DND-41 (cell line): ENCODE data around the gene HHATL.

Experiments used
- ATAC-seq: fragments of 200-7000 bp; cut with Tn5 transposase; 3 replicates; pipeline ENCODE4 v1.9.1; 2021; ENCODE audit warnings: low read depth; ENCODE audit not compliant: insufficient read depth
- DNase-seq: peaks from one replicate; pipeline ENCODE4 v3.0.0-alpha.2; 2020
- H2AFZ ChIP-seq: 2 replicates; pipeline ENCODE4 v1.6.0; 2012; ENCODE audit warnings: low read depth, low read length
- H3K27ac ChIP-seq: 2 replicates; pipeline ENCODE4 v1.5.1; 2012; ENCODE audit warnings: low read length, inconsistent platforms
- H3K27me3 ChIP-seq: fragments of 200-600 bp; sonication (generic); 2 replicates; pipeline ENCODE4 v1.6.0; 2012; ENCODE audit warnings: low read length, mild to moderate bottlenecking, inconsistent platforms; ENCODE audit not compliant: insufficient read depth, poor library complexity
- H3K36me3 ChIP-seq: 2 replicates; pipeline ENCODE4 v1.5.1; 2012; ENCODE audit warnings: low read length, inconsistent platforms; ENCODE audit not compliant: insufficient read depth
- H3K4me1 ChIP-seq: 2 replicates; pipeline ENCODE4 v1.5.1; 2012; ENCODE audit warnings: mild to moderate bottlenecking, low read length; ENCODE audit not compliant: insufficient read depth
- H3K4me2 ChIP-seq: 2 replicates; pipeline ENCODE4 v1.6.0; 2012; ENCODE audit warnings: mild to moderate bottlenecking, moderate library complexity, low read length, inconsistent platforms; ENCODE audit not compliant: insufficient read depth
- H3K4me3 ChIP-seq, 2 experiments: fragments of 200-600 bp in 1 of 2; shearing (Covaris generic) in 1 of 2; 2 replicates each; pipeline ENCODE4 v1.5.1; 2012 to 2016; ENCODE audit warnings: inconsistent platforms in 2 of 2, low read length in 2 of 2, mild to moderate bottlenecking in 2 of 2, low read depth in 1 of 2, moderate library complexity in 1 of 2
- H3K79me2 ChIP-seq: 2 replicates; pipeline ENCODE4 v1.6.0; 2012; ENCODE audit warnings: low read length, inconsistent platforms; ENCODE audit not compliant: insufficient read depth
- H3K9ac ChIP-seq: 2 replicates; pipeline ENCODE4 v1.6.0; 2012; ENCODE audit warnings: low read depth, mild to moderate bottlenecking, inconsistent platforms, low read length, moderate library complexity
- H3K9me3 ChIP-seq: 2 replicates; pipeline ENCODE4 v1.5.1; 2012; ENCODE audit warnings: low read length, moderate library complexity, mild to moderate bottlenecking, inconsistent platforms; ENCODE audit not compliant: insufficient read depth, severe bottlenecking
- H4K20me1 ChIP-seq: 2 replicates; pipeline ENCODE4 v1.6.0; 2012; ENCODE audit warnings: low read length; ENCODE audit not compliant: insufficient read depth
- EZH2 ChIP-seq: IDR thresholded peaks from 3 replicates; pipeline ENCODE4 v1.6.1; 2012; ENCODE audit warnings: borderline replicate concordance, low read depth, mild to moderate bottlenecking, moderate library complexity, low read length, inconsistent platforms; ENCODE audit not compliant: severe bottlenecking
- TF ChIP-seq, protein P1 (sequence below): IDR thresholded peaks from 2 replicates; pipeline ENCODE4 v1.5.1; 2012; ENCODE audit warnings: borderline replicate concordance, low read length, moderate library complexity, mild to moderate bottlenecking; ENCODE audit not compliant: poor library complexity, severe bottlenecking; ENCODE audit errors: extremely low read depth

The HHATL gene

DNA sequence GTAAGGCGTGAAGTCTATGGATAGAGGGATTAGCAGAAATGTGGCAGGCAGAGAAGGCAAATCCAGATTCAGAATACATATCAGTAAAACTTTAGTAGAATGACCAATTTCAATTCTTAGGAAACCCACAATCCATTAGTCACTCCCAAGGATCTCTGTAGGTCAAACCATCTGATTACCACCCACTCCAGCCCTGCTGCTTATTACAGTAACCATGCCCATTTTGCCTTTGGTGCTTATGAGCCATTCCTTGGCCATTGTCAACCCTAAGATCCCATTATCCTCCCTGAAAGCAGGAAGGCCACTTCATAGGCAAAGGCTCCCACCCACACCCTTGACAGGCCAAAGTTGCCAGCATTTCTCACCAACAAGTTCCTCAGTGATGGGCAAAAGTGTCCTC, 22.3 kb downstream of the HHATL start:
- Histone ChIP-seq H3K4me3 (no peak overlapping the region), H3K36me3 (no peaks in the 10 kb centered on the region), H3K79me2 (no peaks in the 10 kb centered on the region), H3K27ac (no peak overlapping the region), H4K20me1 (no peaks in the 10 kb centered on the region), H3K9me3 (no peaks in the 10 kb centered on the region), H3K4me2 (no peak overlapping the region), H3K27me3 (peaks cover 7% of the 10 kb centered on the region), H3K4me1 (no peaks in the 10 kb centered on the region), H3K9ac (no peak overlapping the region), H2AFZ (no peak overlapping the region)
- no peak for DNase-seq
- TF ChIP-seq EZH2, result no peak
- TF ChIP-seq, protein P1, sequence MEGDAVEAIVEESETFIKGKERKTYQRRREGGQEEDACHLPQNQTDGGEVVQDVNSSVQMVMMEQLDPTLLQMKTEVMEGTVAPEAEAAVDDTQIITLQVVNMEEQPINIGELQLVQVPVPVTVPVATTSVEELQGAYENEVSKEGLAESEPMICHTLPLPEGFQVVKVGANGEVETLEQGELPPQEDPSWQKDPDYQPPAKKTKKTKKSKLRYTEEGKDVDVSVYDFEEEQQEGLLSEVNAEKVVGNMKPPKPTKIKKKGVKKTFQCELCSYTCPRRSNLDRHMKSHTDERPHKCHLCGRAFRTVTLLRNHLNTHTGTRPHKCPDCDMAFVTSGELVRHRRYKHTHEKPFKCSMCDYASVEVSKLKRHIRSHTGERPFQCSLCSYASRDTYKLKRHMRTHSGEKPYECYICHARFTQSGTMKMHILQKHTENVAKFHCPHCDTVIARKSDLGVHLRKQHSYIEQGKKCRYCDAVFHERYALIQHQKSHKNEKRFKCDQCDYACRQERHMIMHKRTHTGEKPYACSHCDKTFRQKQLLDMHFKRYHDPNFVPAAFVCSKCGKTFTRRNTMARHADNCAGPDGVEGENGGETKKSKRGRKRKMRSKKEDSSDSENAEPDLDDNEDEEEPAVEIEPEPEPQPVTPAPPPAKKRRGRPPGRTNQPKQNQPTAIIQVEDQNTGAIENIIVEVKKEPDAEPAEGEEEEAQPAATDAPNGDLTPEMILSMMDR, result no peak
- no peak for ATAC-seq

DNA sequence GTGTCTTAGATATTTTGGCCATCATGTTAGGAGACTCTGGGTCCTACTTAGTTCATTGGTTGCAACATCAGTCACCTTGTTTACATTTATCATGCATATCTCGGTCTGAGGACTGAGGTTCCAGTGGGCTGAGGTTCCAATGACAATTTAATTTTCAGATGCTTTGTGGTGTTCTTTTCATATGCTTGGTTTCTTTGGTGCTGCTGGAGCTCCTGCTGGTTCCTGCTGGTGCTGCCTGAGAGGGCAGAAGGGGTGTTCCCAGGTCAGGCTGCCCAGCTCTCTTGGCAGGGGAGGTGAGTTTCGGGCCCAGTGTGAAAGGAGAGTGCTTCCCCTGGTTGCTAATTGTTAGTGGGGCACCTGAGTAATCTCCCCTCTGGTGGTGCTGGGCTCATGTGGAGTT, 24.2 kb downstream of the HHATL start:
- Histone ChIP-seq H3K4me2 (no peak overlapping the region), H3K4me3 (no peak overlapping the region), H3K9ac (no peak overlapping the region), H4K20me1 (no peaks in the 10 kb centered on the region), H3K4me1 (no peaks in the 10 kb centered on the region), H3K27ac (no peak overlapping the region), H3K9me3 (no peaks in the 10 kb centered on the region), H3K36me3 (no peaks in the 10 kb centered on the region), H2AFZ (no peak overlapping the region), H3K79me2 (no peaks in the 10 kb centered on the region), H3K27me3 (peaks cover 7% of the 10 kb centered on the region)
- TF ChIP-seq, protein P1, result no peak
- TF ChIP-seq EZH2, result no peak
- no peak for DNase-seq
- no peak for ATAC-seq

DNA sequence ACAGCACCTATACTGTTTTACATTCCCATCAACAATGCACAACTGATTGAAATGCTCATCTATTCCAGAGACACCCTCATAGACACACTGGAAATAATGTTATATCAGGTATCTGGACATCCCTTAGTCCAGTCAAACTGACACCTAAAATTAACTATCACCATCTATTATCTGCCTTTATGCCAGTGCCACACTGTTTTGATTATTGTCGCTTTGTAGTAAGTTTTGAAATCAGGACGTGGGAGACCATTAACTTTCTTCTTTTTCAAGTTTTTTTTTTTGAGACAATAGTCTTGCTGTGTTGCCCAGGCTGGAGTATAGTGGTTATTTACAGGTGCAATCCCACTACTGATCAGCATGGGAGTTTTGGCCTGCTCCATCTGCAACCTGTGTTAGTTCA, 26.7 kb downstream of the HHATL start:
- Histone ChIP-seq H3K4me3 (no peak overlapping the region), H3K9ac (no peak overlapping the region), H3K9me3 (no peaks in the 10 kb centered on the region), H4K20me1 (no peaks in the 10 kb centered on the region), H3K36me3 (no peaks in the 10 kb centered on the region), H3K27ac (no peak overlapping the region), H3K79me2 (no peaks in the 10 kb centered on the region), H2AFZ (no peak overlapping the region), H3K4me1 (no peaks in the 10 kb centered on the region), H3K27me3 (peaks cover 7% of the 10 kb centered on the region), H3K4me2 (no peak overlapping the region)
- ATAC-seq (no peak), DNase-seq (no peak)
- no peak for TF ChIP-seq EZH2
- TF ChIP-seq, protein P1, result no peak

DNA sequence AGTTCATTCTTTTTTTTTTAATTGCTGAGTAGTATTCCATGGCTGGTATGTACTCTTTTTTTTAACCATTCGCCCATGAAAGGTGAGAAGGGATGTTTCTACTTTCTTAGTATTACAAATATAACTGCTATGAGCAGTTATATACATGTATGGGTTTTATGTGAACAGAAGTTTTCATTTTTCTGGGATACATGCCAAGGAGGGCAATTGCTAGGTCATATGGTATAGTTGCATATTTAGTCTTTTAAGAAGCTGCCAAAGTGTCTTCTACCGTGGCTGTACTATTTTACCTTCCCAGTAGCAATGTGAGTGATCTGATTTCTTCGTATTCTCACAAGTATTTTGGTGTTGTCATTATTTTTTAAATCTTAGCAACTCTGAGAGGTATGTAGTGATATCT, 28.5 kb downstream of the HHATL start:
- DNase-seq, result no peak
- H3K4me1 ChIP-seq, result no peaks in the 10 kb centered on the region
- TF ChIP-seq, protein P1, result no peak
- H3K9ac ChIP-seq, result no peak overlapping the region
- no peaks in the 10 kb centered on the region for H4K20me1 ChIP-seq
- H3K36me3 ChIP-seq, result no peaks in the 10 kb centered on the region
- no peak overlapping the region for H3K4me2 ChIP-seq
- H3K9me3 ChIP-seq, result no peaks in the 10 kb centered on the region
- no peaks in the 10 kb centered on the region for H3K79me2 ChIP-seq
- no peak overlapping the region for H2AFZ ChIP-seq
- H3K4me3 ChIP-seq, result no peak overlapping the region
- H3K27me3 ChIP-seq, result peaks cover 6% of the 10 kb centered on the region
- ATAC-seq, result no peak
- no peak overlapping the region for H3K27ac ChIP-seq
